Hepatocyte (in vitro differentiated cells): Measurements from ENCODE around the gene KIAA0930. TPM values are rescaled to one million over a fixed set of nuclear protein-coding genes. Genes with fewer than 3 reads are reported as not detected.
"Not testable (repeated sequence)": the region's sequence is repeated elsewhere in the genome, so short reads cannot be mapped to it uniquely, and the experiment has no call there.

Source experiments
- DNase-seq: peaks from one replicate; pipeline ENCODE4 v3.0.0-alpha.2; 2016; ENCODE audit warnings: low spot score
- H2AFZ ChIP-seq: fragments of 200-600 bp; sonication (generic); 2 replicates; pipeline ENCODE4 v1.6.0; 2016; ENCODE audit warnings: antibody characterized with exemption, mild to moderate bottlenecking
- H3K27ac ChIP-seq: fragments of 200-600 bp; sonication (generic); 2 replicates; pipeline ENCODE4 v1.5.1; 2016; ENCODE audit warnings: mild to moderate bottlenecking
- H3K27me3 ChIP-seq: fragments of 200-600 bp; sonication (generic); 2 replicates; pipeline ENCODE4 v1.6.1; 2016
- H3K36me3 ChIP-seq: fragments of 200-600 bp; sonication (generic); replicated peaks from 2 replicates; pipeline ENCODE4 v1.5.1; 2016; ENCODE audit warnings: low read depth; ENCODE audit not compliant: insufficient read depth
- H3K4me1 ChIP-seq: fragments of 200-600 bp; sonication (generic); 2 replicates; pipeline ENCODE4 v1.5.1; 2016; ENCODE audit warnings: mild to moderate bottlenecking, moderate library complexity; ENCODE audit not compliant: insufficient read depth
- H3K4me2 ChIP-seq: fragments of 200-600 bp; sonication (generic); 2 replicates; pipeline ENCODE4 v1.6.0; 2016
- H3K4me3 ChIP-seq: fragments of 200-600 bp; sonication (generic); 2 replicates; pipeline ENCODE4 v1.5.1; 2016; ENCODE audit warnings: mild to moderate bottlenecking
- H3K79me2 ChIP-seq: fragments of 200-600 bp; sonication (generic); 2 replicates; pipeline ENCODE4 v1.6.0; 2017; ENCODE audit warnings: mild to moderate bottlenecking
- H3K9me2 ChIP-seq: fragments of 200-600 bp; sonication (generic); replicated peaks from 2 replicates; pipeline ENCODE4 v1.6.0; 2017; ENCODE audit warnings: mild to moderate bottlenecking; ENCODE audit not compliant: insufficient read depth
- H3K9me3 ChIP-seq: fragments of 200-600 bp; sonication (generic); 2 replicates; pipeline ENCODE4 v1.5.1; 2016; ENCODE audit warnings: low read depth, mild to moderate bottlenecking
- H4K20me1 ChIP-seq: fragments of 200-600 bp; sonication (generic); 2 replicates; pipeline ENCODE4 v1.6.0; 2016; ENCODE audit warnings: mild to moderate bottlenecking; ENCODE audit not compliant: insufficient read depth, poor library complexity, severe bottlenecking
- CTCF ChIP-seq: fragments of 200-600 bp; sonication (generic); IDR thresholded peaks from 2 replicates; pipeline ENCODE4 v1.5.1; 2016; ENCODE audit warnings: antibody characterized with exemption, mild to moderate bottlenecking; ENCODE audit not compliant: poor library complexity
- EZH2 ChIP-seq: fragments of 200-600 bp; sonication (generic); IDR thresholded peaks from 2 replicates; pipeline ENCODE4 v1.6.1; 2016; ENCODE audit warnings: antibody characterized with exemption, mild to moderate bottlenecking, borderline replicate concordance
- EZH2phosphoT487 ChIP-seq: fragments of 200-600 bp; sonication (generic); IDR thresholded peaks from one replicate; pipeline ENCODE4 v1.6.1; 2018; ENCODE audit warnings: antibody characterized with exemption, mild to moderate bottlenecking, low read depth, moderate library complexity; ENCODE audit not compliant: unreplicated experiment, severe bottlenecking
- WGBS: methylation state at CpG from one replicate; pipeline ENCODE4 v1.1.6; 2016; ENCODE audit warnings: low lambda C conversion rate; ENCODE audit errors: missing lambda C conversion rate; 5-methylcytosine and 5-hydroxymethylcytosine counted together
- polyA plus RNA-seq: library from polyadenylated mRNA; unstranded; fragments of >200 nt; fragmentation: Nextera tagmentation; extraction: Ambion mirVana; gene quantifications from 2 replicates; pipeline ENCODE4 v1.2.1, GENCODE V29; 2016
- total RNA-seq: library from RNA; depleted of rRNA; stranded (reverse); fragments of >200 nt; gene quantifications from 2 replicates; pipeline ENCODE4 v1.2.3, GENCODE V29; 2014

KIAA0930 gene
- total and polyA plus RNA-seq, 2 experiments from 2014 or later: 30.9 to 42.0 TPM

GRCh38 chr22:45262931-45263462 is 22.3 kb upstream of the KIAA0930 start:
- Histone ChIP-seq H3K4me1 (no peaks in the 10 kb centered on the region), H3K4me3 (no peak overlapping the region), H4K20me1 (no peaks in the 10 kb centered on the region), H3K27ac (no peak overlapping the region), H3K9me3 (no peaks in the 10 kb centered on the region), H3K36me3 (no peaks in the 10 kb centered on the region), H3K27me3 (no peaks in the 10 kb centered on the region), H3K79me2 (no peaks in the 10 kb centered on the region), H3K9me2 (no peaks in the 10 kb centered on the region), H3K4me2 (no peak overlapping the region), H2AFZ (no peak overlapping the region)
- TF ChIP-seq EZH2 (no peak), CTCF (no peak), EZH2phosphoT487 (no peak)
- no peak for DNase-seq
- 84% methylated on average over 14 of the region's 14 CpGs for WGBS

GRCh38 chr22:45262195-45262930 is 21.7 kb upstream of the KIAA0930 start:
- Histone ChIP-seq H3K4me2 (no peak overlapping the region), H3K4me1 (no peaks in the 10 kb centered on the region), H3K27me3 (no peaks in the 10 kb centered on the region), H3K79me2 (no peaks in the 10 kb centered on the region), H2AFZ (no peak overlapping the region), H3K27ac (no peak overlapping the region), H3K36me3 (no peaks in the 10 kb centered on the region), H3K9me3 (no peaks in the 10 kb centered on the region), H3K9me2 (no peaks in the 10 kb centered on the region), H4K20me1 (no peaks in the 10 kb centered on the region), H3K4me3 (no peak overlapping the region)
- DNase-seq: no peak
- TF ChIP-seq EZH2 (no peak), EZH2phosphoT487 (no peak), CTCF (no peak)
- WGBS: 83% methylated on average over 13 of the region's 13 CpGs

GRCh38 chr22:45261407-45262088 is 20.9 kb upstream of the KIAA0930 start:
- Histone ChIP-seq H3K9me3 (no peaks in the 10 kb centered on the region), H3K36me3 (no peaks in the 10 kb centered on the region), H2AFZ (no peak overlapping the region), H3K9me2 (no peaks in the 10 kb centered on the region), H3K4me2 (no peak overlapping the region), H3K27ac (no peak overlapping the region), H3K27me3 (no peaks in the 10 kb centered on the region), H4K20me1 (no peaks in the 10 kb centered on the region), H3K4me1 (no peaks in the 10 kb centered on the region), H3K4me3 (no peak overlapping the region), H3K79me2 (no peaks in the 10 kb centered on the region)
- no peak for DNase-seq
- 91% methylated on average over 20 of the region's 20 CpGs for WGBS
- TF ChIP-seq EZH2 (no peak), CTCF (no peak), EZH2phosphoT487 (no peak)

GRCh38 chr22:45260395-45260759 is 19.7 kb upstream of the KIAA0930 start:
- H3K4me3 ChIP-seq, H3K9me3 ChIP-seq, H2AFZ ChIP-seq, H3K27ac ChIP-seq, H4K20me1 ChIP-seq, H3K9me2 ChIP-seq, H3K36me3 ChIP-seq, H3K4me1 ChIP-seq, DNase-seq, H3K79me2 ChIP-seq, H3K4me2 ChIP-seq, H3K27me3 ChIP-seq: not testable (repeated sequence)
- WGBS: 79% methylated on average over 9 of the region's 9 CpGs
